Activated B cell treated with CpG ODN at 0.5 μM for 24 hours (primary cell): ENCODE measurements around the gene EBF4. TPM values are rescaled to one million over a fixed set of nuclear protein-coding genes. Genes with fewer than 3 reads are reported as not detected.

Source experiments
- ATAC-seq: fragments of 200-7000 bp; cut with Tn5 transposase; one replicate; pipeline ENCODE4 v1.10.0; 2021; ENCODE audit warnings: low read depth, mild to moderate bottlenecking, moderate library complexity
- CTCF ChIA-PET: fragments of 350-600 bp; sonication (Branson Sonifier 250); formaldehyde crosslinking; loops from one replicate; lab custom pipeline; 2021; ENCODE audit warnings: antibody characterized with exemption; lab: Charles Lee
- POLR2A ChIA-PET: fragments of 350-600 bp; sonication (Branson Sonifier 250); formaldehyde crosslinking; loops from one replicate; lab custom pipeline; 2021; ENCODE audit warnings: antibody characterized with exemption; lab: Charles Lee
- DNase-seq: peaks from one replicate; pipeline ENCODE4 v3.0.0; 2022
- H3K27ac Mint-ChIP-seq: one replicate; pipeline ENCODE4 v1.8.0; 2020; ENCODE audit warnings: mixed read lengths
- H3K27me3 Mint-ChIP-seq: one replicate; pipeline ENCODE4 v1.8.0; 2021; ENCODE audit warnings: mixed read lengths
- H3K36me3 Mint-ChIP-seq: one replicate; pipeline ENCODE4 v1.8.0; 2021; ENCODE audit warnings: low read depth, mixed read lengths
- H3K4me1 Mint-ChIP-seq: one replicate; pipeline ENCODE4 v1.8.0; 2021; ENCODE audit warnings: mixed read lengths
- H3K4me3 Mint-ChIP-seq: one replicate; pipeline ENCODE4 v1.8.0; 2020; ENCODE audit warnings: mild to moderate bottlenecking, mixed read lengths
- H3K9me3 Mint-ChIP-seq: one replicate; pipeline ENCODE4 v1.8.0; 2020; ENCODE audit warnings: mixed read lengths
- intact Hi-C: fragments of 100-400 bp; cut with micrococcal nuclease; formaldehyde crosslinking; loops from one replicate; pipeline ENCODE4 v1.15.1; 2024
- total RNA-seq: library from RNA; stranded (reverse); gene quantifications from 2 replicates; pipeline ENCODE4 v1.2.3, GENCODE V29; 2022
- TF ChIP-seq, protein P1 (sequence below): fragments of 200-600 bp; IDR thresholded peaks from one replicate; pipeline ENCODE4 v1.8.0; 2022; ENCODE audit warnings: antibody characterized with exemption, mild to moderate bottlenecking

The EBF4 gene
- total RNA-seq, 1 donor from 2014 or later: 2.4 TPM

DNA sequence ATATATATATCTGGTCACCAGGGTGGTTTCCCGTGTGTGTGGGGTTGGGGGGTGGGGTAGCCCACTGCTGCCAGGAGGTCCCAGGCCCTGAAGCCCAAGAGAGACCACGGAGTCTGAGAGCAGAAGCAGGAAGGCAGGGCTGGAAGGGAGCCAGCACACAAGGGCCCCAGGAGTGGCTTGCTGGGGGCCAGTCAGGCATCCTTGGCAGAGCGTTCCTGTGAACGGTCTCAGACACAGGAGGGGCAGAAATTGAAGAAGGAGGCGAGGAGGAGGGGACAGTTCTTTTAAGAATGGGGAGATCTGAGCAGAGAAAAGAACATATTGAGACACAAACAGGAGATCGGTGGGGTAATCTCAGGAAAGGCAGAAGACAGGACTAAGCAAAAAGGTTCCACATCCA, 1.9 kb upstream of the EBF4 start:
- TF ChIP-seq, protein P1, sequence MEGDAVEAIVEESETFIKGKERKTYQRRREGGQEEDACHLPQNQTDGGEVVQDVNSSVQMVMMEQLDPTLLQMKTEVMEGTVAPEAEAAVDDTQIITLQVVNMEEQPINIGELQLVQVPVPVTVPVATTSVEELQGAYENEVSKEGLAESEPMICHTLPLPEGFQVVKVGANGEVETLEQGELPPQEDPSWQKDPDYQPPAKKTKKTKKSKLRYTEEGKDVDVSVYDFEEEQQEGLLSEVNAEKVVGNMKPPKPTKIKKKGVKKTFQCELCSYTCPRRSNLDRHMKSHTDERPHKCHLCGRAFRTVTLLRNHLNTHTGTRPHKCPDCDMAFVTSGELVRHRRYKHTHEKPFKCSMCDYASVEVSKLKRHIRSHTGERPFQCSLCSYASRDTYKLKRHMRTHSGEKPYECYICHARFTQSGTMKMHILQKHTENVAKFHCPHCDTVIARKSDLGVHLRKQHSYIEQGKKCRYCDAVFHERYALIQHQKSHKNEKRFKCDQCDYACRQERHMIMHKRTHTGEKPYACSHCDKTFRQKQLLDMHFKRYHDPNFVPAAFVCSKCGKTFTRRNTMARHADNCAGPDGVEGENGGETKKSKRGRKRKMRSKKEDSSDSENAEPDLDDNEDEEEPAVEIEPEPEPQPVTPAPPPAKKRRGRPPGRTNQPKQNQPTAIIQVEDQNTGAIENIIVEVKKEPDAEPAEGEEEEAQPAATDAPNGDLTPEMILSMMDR: no peak
- POLR2A ChIA-PET: no interaction called here
- peaks cover 2% of the 10 kb centered on the region for H3K36me3 Mint-ChIP-seq
- no peaks in the 10 kb centered on the region for H3K9me3 Mint-ChIP-seq
- DNase-seq: no peak
- CTCF ChIA-PET: no interaction called here
- intact Hi-C loops: loop anchor here (5.0 to 10.0 kb wide), 3 partner anchors 38 to 182 kb away; partner anchors contain the start of genes NOP56, PCED1A, PTPRA and VPS16
- peaks cover 60% of the 10 kb centered on the region for H3K27me3 Mint-ChIP-seq
- ATAC-seq: no peak
- H3K27ac Mint-ChIP-seq: no peak overlapping the region
- peak overlapping the region; percentile 84 for H3K4me3 Mint-ChIP-seq
- H3K4me1 Mint-ChIP-seq: peaks cover 13% of the 10 kb centered on the region

DNA sequence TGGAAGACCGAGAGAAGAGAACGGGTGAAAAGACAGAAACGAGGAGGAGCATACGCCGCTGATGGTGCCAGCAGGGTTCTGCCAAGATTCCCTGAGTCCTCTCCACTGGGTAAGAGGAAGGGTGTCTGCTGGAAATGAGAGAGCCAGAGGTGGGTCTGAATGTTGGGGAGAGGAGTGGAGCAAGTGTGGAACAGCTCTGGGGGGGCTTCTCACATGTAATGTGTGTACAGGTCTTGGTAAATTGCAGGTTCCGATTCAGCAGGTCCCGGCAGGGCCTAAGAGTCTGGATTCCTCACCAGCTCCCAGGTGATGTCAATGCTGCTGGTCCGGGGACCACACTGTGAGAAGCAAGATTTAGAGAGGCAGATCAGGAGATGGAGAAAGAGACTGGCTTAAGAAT, 1.5 kb upstream of the EBF4 start:
- Mint-ChIP-seq H3K36me3 (peaks cover 2% of the 10 kb centered on the region), H3K27me3 (peaks cover 64% of the 10 kb centered on the region), H3K27ac (no peak overlapping the region), H3K9me3 (no peaks in the 10 kb centered on the region), H3K4me1 (peaks cover 13% of the 10 kb centered on the region), H3K4me3 (peak overlapping the region; percentile 84)
- ATAC-seq: no peak
- CTCF ChIA-PET: no interaction called here
- intact Hi-C loops: loop anchor here (5.0 to 10.0 kb wide), 3 partner anchors 39 to 181 kb away; partner anchors contain the start of genes NOP56, PCED1A, PTPRA and VPS16
- no peak for DNase-seq
- POLR2A ChIA-PET: no interaction called here
- TF ChIP-seq, protein P1: no peak

DNA sequence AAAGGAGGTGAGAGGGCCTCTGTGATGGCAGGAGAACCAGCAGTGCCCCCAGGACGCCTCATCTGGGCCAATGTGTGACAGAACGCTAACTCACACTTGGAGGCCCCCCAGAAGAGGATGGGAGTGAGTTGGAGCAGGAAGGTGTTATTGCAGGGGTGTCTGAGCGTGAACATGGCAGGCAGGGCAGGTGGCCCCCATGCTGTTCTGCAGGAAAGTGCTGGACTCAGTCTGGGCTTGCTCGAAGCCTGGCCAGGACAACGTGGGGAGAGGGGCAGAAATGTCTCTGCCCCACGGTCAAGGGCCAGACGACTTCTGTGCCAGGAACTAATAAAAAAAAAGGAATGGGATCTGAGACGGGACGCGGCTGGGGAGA, 931 bp upstream of the EBF4 start:
- POLR2A ChIA-PET: interaction anchor here (1.1 kb wide), 1 partner anchor 27 kb away, joined by 3 read pairs; the partner anchor contains the start of gene IDH3B
- ATAC-seq: no peak
- CTCF ChIA-PET: no interaction called here
- H3K27ac Mint-ChIP-seq: no peak overlapping the region
- intact Hi-C loops: loop anchor here (5.0 to 10.0 kb wide), 3 partner anchors 39 to 181 kb away; partner anchors contain the start of genes NOP56, PCED1A, PTPRA and VPS16
- H3K36me3 Mint-ChIP-seq: peaks cover 2% of the 10 kb centered on the region
- peaks cover 64% of the 10 kb centered on the region for H3K27me3 Mint-ChIP-seq
- H3K4me1 Mint-ChIP-seq: peaks cover 13% of the 10 kb centered on the region
- TF ChIP-seq, protein P1: no peak
- no peak for DNase-seq
- peak overlapping the region; percentile 84 for H3K4me3 Mint-ChIP-seq
- H3K9me3 Mint-ChIP-seq: no peaks in the 10 kb centered on the region

DNA sequence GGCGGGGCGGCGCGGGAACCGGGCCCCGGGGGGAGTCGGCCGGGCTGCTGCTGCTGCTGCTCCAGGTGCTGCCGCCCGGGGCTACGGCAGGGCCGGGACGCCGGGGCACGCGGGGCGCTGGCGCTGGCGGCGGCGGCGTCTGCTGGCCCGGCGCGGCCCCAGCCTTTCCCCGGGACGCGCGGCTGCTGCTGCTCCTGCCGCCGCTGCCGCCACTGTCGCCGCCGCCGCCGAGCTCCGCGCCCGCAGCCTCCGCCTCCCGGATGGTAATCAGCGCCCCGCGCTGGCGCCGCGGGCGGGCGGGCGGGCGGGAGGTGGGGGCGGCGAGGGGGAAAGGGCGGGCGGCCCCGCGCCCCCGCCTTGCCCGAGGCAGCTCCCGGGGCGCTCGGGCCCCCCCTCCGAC, 306 bp downstream of the EBF4 start:
- TF ChIP-seq, protein P1: no peak
- DNase-seq (no peak), ATAC-seq (peak; percentile 22)
- Mint-ChIP-seq H3K36me3 (peaks cover 2% of the 10 kb centered on the region), H3K27ac (no peak overlapping the region), H3K4me1 (peaks cover 13% of the 10 kb centered on the region), H3K27me3 (peaks cover 63% of the 10 kb centered on the region), H3K9me3 (no peaks in the 10 kb centered on the region), H3K4me3 (no peak overlapping the region)
- CTCF ChIA-PET: no interaction called here
- POLR2A ChIA-PET: interaction anchor here (1.1 kb wide), 1 partner anchor 29 kb away, joined by 3 read pairs; the partner anchor contains the start of gene IDH3B
- intact Hi-C loops: loop anchor here (5.0 to 10.0 kb wide), 3 partner anchors 41 to 179 kb away; partner anchors contain the start of genes NOP56, PCED1A, PTPRA and VPS16

DNA sequence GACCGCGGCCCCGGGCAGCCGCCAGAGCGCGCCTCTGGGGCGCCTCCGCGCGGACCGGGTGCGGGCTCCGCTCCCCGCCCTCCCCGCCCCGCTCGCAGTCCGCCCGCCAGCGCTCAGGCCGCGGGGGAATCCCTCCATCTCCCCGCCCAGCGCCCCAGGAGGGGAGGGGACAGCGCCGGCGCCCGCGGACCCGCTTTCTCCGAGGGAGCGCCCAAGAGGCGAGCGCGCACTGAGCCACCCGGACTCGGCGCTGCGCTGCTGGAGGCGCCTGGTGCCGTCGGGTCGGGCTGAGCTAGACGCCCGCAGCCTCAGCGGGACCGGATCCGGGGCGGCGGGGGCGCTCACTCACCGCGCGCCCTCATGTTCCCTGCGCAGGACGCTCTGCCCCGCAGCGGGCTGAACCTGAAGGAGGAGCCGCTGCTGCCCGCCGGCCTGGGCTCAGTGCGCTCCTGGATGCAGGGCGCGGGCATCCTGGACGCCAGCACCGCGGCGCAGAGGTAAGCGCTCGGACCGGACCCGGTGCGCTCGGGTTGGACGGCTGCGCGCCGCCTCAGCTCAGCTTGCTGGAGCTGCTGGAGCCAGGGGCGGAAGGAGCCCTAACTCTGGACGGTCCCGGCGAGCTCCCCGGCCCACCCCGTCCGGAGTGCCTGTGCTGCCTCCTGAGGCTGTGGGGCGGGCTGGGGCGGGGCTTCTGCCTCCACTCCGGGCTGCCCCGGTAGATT, 867 bp downstream of the EBF4 start:
- Mint-ChIP-seq H3K27me3 (peaks cover 61% of the 10 kb centered on the region), H3K4me3 (no peak overlapping the region), H3K9me3 (no peaks in the 10 kb centered on the region), H3K27ac (no peak overlapping the region), H3K4me1 (peaks cover 9% of the 10 kb centered on the region), H3K36me3 (peaks cover 2% of the 10 kb centered on the region)
- intact Hi-C loops: loop anchor here (5.0 to 10.0 kb wide), 3 partner anchors 41 to 179 kb away; partner anchors contain the start of genes NOP56, PCED1A, PTPRA and VPS16
- ChIA-PET CTCF (interaction anchor here (1.3 kb wide), 1 partner anchor 32 kb away, joined by 3 read pairs; no protein-coding TSS in a partner anchor), POLR2A (interaction anchor here (0.8 kb wide), 1 partner anchor 41 kb away, joined by 4 read pairs; the partner anchor contains the start of gene NOP56)
- TF ChIP-seq, protein P1: no peak
- DNase-seq: peak; percentile 50
- peak; percentile 67 for ATAC-seq
